IMR-90 (cell line): ENCODE measurements around the gene HDGFL3. TPM values are rescaled to one million over a fixed set of nuclear protein-coding genes. Genes with fewer than 3 reads are reported as not detected.

ENCODE experiments used
- ATAC-seq: fragments of 200-7000 bp; cut with Tn5 transposase; 2 replicates; pipeline ENCODE4 v1.9.1; 2020; ENCODE audit warnings: low read depth, mild to moderate bottlenecking, moderate library complexity
- BruUV-seq: library from RNA; stranded (reverse); fragments of 400-500 nt; replicated peaks from 2 replicates; lab custom pipeline; 2021; lab: Mats Ljungman, UMichigan
- CTCF ChIA-PET: fragments of 300-600 bp; formaldehyde crosslinking; extraction: SDS; loops from one replicate; lab custom pipeline; 2021; ENCODE audit warnings: antibody characterized with exemption; lab: Yijun Ruan, JAX
- POLR2A ChIA-PET: fragments of 300-600 bp; sonication (Branson Sonifier 250); formaldehyde crosslinking; loops from one replicate; lab custom pipeline; 2022; ENCODE audit warnings: antibody characterized with exemption; ENCODE audit not compliant: unreplicated experiment; lab: Charles Lee
- DNase-seq: peaks from one replicate; pipeline ENCODE4 v3.0.0; 2013
- H2AFZ ChIP-seq: replicated peaks from 2 replicates; pipeline ENCODE3; 2013; ENCODE audit warnings: low read length, mild to moderate bottlenecking; ENCODE audit not compliant: poor library complexity
- H2AK5ac ChIP-seq: 2 replicates; pipeline ENCODE4 v1.6.1; 2013; ENCODE audit warnings: low read depth, low read length, inconsistent platforms
- H2AK9ac ChIP-seq: replicated peaks from 2 replicates; pipeline ENCODE3; 2013; ENCODE audit warnings: mild to moderate bottlenecking, low read depth, low read length, moderate library complexity; ENCODE audit not compliant: poor library complexity
- H2BK120ac ChIP-seq: 2 replicates; pipeline ENCODE4 v1.6.1; 2013; ENCODE audit warnings: low read depth, low read length, inconsistent platforms
- H2BK15ac ChIP-seq: 3 replicates; pipeline ENCODE4 v1.6.1; 2013; ENCODE audit warnings: low read depth, low read length, inconsistent platforms
- H2BK20ac ChIP-seq: 2 replicates; pipeline ENCODE4 v1.6.1; 2013; ENCODE audit warnings: low read depth, mild to moderate bottlenecking, inconsistent platforms, low read length, moderate library complexity
- H2BK5ac ChIP-seq: 2 replicates; pipeline ENCODE4 v1.6.1; 2013; ENCODE audit warnings: mild to moderate bottlenecking, low read depth, low read length, inconsistent platforms; ENCODE audit not compliant: poor library complexity, severe bottlenecking
- H3K14ac ChIP-seq: replicated peaks from 2 replicates; pipeline ENCODE4 v1.6.1; 2013; ENCODE audit warnings: low read depth, low read length, inconsistent platforms
- H3K18ac ChIP-seq: 2 replicates; pipeline ENCODE4 v1.6.1; 2013; ENCODE audit warnings: low read depth, low read length, control low read depth
- H3K23ac ChIP-seq: 2 replicates; pipeline ENCODE4 v1.6.1; 2013; ENCODE audit warnings: low read depth, low read length, inconsistent platforms
- H3K27ac ChIP-seq: 2 replicates; pipeline ENCODE4 v1.5.1; 2013; ENCODE audit warnings: mild to moderate bottlenecking, control low read depth, low read length; ENCODE audit not compliant: insufficient read depth
- H3K27me3 ChIP-seq: 2 replicates; pipeline ENCODE4 v1.6.1; 2013; ENCODE audit warnings: low read length; ENCODE audit not compliant: control insufficient read depth, insufficient read depth
- H3K36me3 ChIP-seq: 2 replicates; pipeline ENCODE4 v1.6.1; 2013; ENCODE audit warnings: low read length, mixed read lengths; ENCODE audit not compliant: control insufficient read depth, insufficient read depth
- H3K4ac ChIP-seq: 2 replicates; pipeline ENCODE4 v1.6.1; 2013; ENCODE audit warnings: low read depth, low read length, inconsistent platforms
- H3K4me1 ChIP-seq: 2 replicates; pipeline ENCODE4 v1.6.1; 2013; ENCODE audit warnings: low read length, mixed read lengths; ENCODE audit not compliant: control insufficient read depth, insufficient read depth
- H3K4me2 ChIP-seq: 2 replicates; pipeline ENCODE4 v1.6.1; 2013; ENCODE audit warnings: low read depth, mild to moderate bottlenecking, control low read depth, low read length, moderate library complexity
- H3K4me3 ChIP-seq: 2 replicates; pipeline ENCODE4 v1.5.1; 2013; ENCODE audit warnings: low read depth, mild to moderate bottlenecking, control low read depth, low read length, moderate library complexity; ENCODE audit not compliant: insufficient read depth
- H3K56ac ChIP-seq: 2 replicates; pipeline ENCODE4 v1.6.1; 2013; ENCODE audit warnings: low read length, inconsistent platforms; ENCODE audit not compliant: insufficient read depth; ENCODE audit errors: extremely low read depth
- H3K79me1 ChIP-seq, 2 experiments: 2 replicates each; pipeline ENCODE4 v1.6.1; 2013; ENCODE audit warnings: low read length in 2 of 2, inconsistent platforms in 1 of 2, low read depth in 1 of 2
- H3K9ac ChIP-seq: 2 replicates; pipeline ENCODE4 v1.6.1; 2013; ENCODE audit warnings: low read depth, low read length, control low read depth
- H3K9me1 ChIP-seq: 2 replicates; pipeline ENCODE4 v1.6.1; 2013; ENCODE audit warnings: low read length, inconsistent platforms; ENCODE audit not compliant: insufficient read depth
- H3K9me3 ChIP-seq: 2 replicates; pipeline ENCODE4 v1.6.1; 2013; ENCODE audit warnings: low read length; ENCODE audit not compliant: control insufficient read depth, insufficient read depth
- H4K20me1 ChIP-seq: 2 replicates; pipeline ENCODE4 v1.6.1; 2013; ENCODE audit warnings: low read length, inconsistent platforms; ENCODE audit not compliant: insufficient read depth
- H4K5ac ChIP-seq: 2 replicates; pipeline ENCODE4 v1.6.1; 2013; ENCODE audit warnings: mild to moderate bottlenecking, low read depth, low read length, control low read depth
- H4K8ac ChIP-seq, 2 experiments: 2 replicates each; pipeline ENCODE4 v1.6.1; 2013; ENCODE audit warnings: low read depth in 2 of 2, low read length in 2 of 2, control low read depth in 1 of 2, inconsistent platforms in 1 of 2
- H4K91ac ChIP-seq: 2 replicates; pipeline ENCODE4 v1.6.1; 2013; ENCODE audit warnings: low read depth, low read length, inconsistent platforms; ENCODE audit not compliant: insufficient read depth
- MAFK ChIP-seq: IDR thresholded peaks from 2 replicates; pipeline ENCODE4 v1.6.1; 2012; ENCODE audit warnings: low read depth, low read length, improper control_type of control experiment
- USF2 ChIP-seq: fragments of 150-350 bp; IDR thresholded peaks from 2 replicates; pipeline ENCODE4 v1.6.1; 2017; ENCODE audit warnings: mild to moderate bottlenecking, antibody characterized with exemption, low read length, low read depth
- WGBS, 2 experiments: methylation state at CpG; one replicate each; pipeline versions ENCODE4 v1.1.5 to v1.1.7; 2013; ENCODE audit warnings: missing lambda C conversion rate in 2 of 2; ENCODE audit not compliant: insufficient read length in 1 of 2; ENCODE audit errors: extremely low coverage in 2 of 2; 5-methylcytosine and 5-hydroxymethylcytosine counted together
- dilution Hi-C: fragments of 300-500 bp; cut with HindIII; formaldehyde crosslinking; loops from one replicate; pipeline ENCODE4 v1.14.3; 2018; ENCODE audit warnings: low sequenced_read_pairs; ENCODE audit not compliant: unreplicated experiment
- in situ Hi-C: fragments of 300-500 bp; cut with MboI; formaldehyde crosslinking; loops from 3 replicates; pipeline ENCODE4 v1.14.3; 2019; ENCODE audit warnings: low sequenced_read_pairs, inconsistent platforms, mixed read lengths
- intact Hi-C: fragments of 100-400 bp; cut with micrococcal nuclease; formaldehyde crosslinking; loops from 2 replicates; pipeline ENCODE4 v1.10.0; 2022
- polyA plus RNA-seq, 3 experiments: library from polyadenylated mRNA; depleted of rRNA; stranded (reverse); fragments of >200 nt; gene quantifications; 2 replicates each; pipeline ENCODE4 v1.2.3, GENCODE V29; 2012; ENCODE audit warnings: low replicate concordance in 1 of 3
- total RNA-seq: library from RNA; depleted of rRNA; stranded (reverse); fragments of >200 nt; gene quantifications from 2 replicates; pipeline ENCODE4 v1.2.3, GENCODE V29; 2012

Gene HDGFL3
- total and polyA plus RNA-seq, 2 of the 4 experiments (the other 2 are of a cell fraction) = 9.5 to 18.1 TPM

GRCh38 chr15:83090465-83090864 is 117.2 kb downstream of the HDGFL3 start:
- no TSS peak for BruUV-seq
- no peak for ATAC-seq

More at GRCh38 chr15:83090465-83090864, 117.2 kb downstream of the HDGFL3 start:
- H4K5ac ChIP-seq = no peak overlapping the region
- 40% methylated on average over 4 of the region's 4 CpGs; no CpG with 5 or more reads in 1 of the 2 experiments for WGBS, 2 experiments
- no peak overlapping the region for H3K4ac ChIP-seq
- H2BK20ac ChIP-seq = no peak overlapping the region
- no peaks in the 10 kb centered on the region for H4K20me1 ChIP-seq
- H2BK120ac ChIP-seq = no peak overlapping the region
- dilution Hi-C loops (no loop called here), in situ Hi-C loops (no loop called here), intact Hi-C loops (no loop called here)
- no peaks in the 10 kb centered on the region for H3K36me3 ChIP-seq
- no peak overlapping the region for H3K27ac ChIP-seq
- H2AK5ac ChIP-seq = no peak overlapping the region
- H2BK5ac ChIP-seq = no peak overlapping the region
- no peak for DNase-seq
- H2AK9ac ChIP-seq = peak overlapping the region; percentile 48
- no peak overlapping the region for H2AFZ ChIP-seq
- CTCF ChIA-PET = no interaction called here
- 0 out of 2 replicates have a peak, but pooled peaks have one; percentile 14 for TF ChIP-seq USF2
- TF ChIP-seq MAFK = no peak
- no peak overlapping the region for H3K4me3 ChIP-seq
- no peaks in the 10 kb centered on the region for H3K4me1 ChIP-seq
- H3K79me1 ChIP-seq = no peaks in the 10 kb centered on the region
- no peak overlapping the region for H3K56ac ChIP-seq
- POLR2A ChIA-PET = no interaction called here
- H3K9me3 ChIP-seq = no peaks in the 10 kb centered on the region
- no peak overlapping the region for H3K23ac ChIP-seq
- H3K18ac ChIP-seq = no peak overlapping the region
- H3K27me3 ChIP-seq = peaks cover 4% of the 10 kb centered on the region; the same call in 1 of the 2 replicates
- H3K9me1 ChIP-seq = no peaks in the 10 kb centered on the region
- H3K9ac ChIP-seq = no peak overlapping the region
- no peak overlapping the region for H3K14ac ChIP-seq
- H2BK15ac ChIP-seq = no peak overlapping the region
- H4K8ac ChIP-seq = no peak overlapping the region
- no peak overlapping the region for H3K4me2 ChIP-seq
- H4K91ac ChIP-seq = no peak overlapping the region
